ENCODE results near the gene ATPAF1.

Gene ATPAF1

DNA sequence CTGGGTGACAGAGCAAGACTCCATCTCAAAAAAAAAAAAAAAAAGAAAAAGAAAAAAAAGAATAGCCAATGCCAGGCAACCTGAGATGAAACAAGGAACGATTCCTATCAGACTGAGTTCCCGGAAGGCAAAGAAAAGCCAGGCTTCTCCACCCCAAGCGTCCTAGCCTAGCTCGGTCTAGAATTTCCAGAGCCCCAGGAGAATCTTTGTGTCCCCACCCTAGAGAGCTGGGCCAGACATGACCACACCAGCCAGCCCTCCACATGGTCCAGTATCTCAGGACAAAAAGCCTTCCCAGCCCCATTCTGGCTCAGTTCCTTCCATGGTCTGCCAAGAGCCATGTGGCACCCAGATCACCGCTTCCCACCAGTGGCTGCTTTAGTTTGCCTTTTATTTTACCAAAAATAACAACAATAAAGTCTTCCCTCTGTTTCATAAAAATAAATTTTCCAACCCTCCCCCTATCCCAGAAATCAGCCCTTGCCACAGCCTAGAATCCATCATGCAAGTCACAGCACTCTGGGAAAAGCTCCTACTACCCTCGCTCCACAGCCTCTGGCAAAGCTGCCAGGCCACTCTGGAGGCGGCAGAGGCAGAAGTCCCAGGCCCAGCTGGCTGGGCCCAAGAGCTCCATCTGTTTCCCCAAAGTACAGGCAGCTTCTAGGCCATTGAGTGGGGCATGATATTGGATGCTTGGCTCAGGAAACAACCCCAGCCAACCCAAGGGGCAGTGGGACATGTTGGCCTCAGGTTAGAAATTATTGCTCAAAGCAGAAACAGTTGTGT lies 60.6 kb downstream of the ATPAF1 start:
- Histone ChIP-seq H3K9me3 (ENCODE audit: low read length) (no peaks in the 10 kb centered on the region), H3K9me2 (ENCODE audit: low read depth, low read length) (no peaks in the 10 kb centered on the region), H4K20me1 (ENCODE audit: insufficient read depth, low read length) (no peaks in the 10 kb centered on the region), H3K4me2 (ENCODE audit: low read length) (no peak overlapping the region), H2AFZ (ENCODE audit: low read length) (no peak overlapping the region), H3K36me3 (ENCODE audit: insufficient read depth, low read length) (no peaks in the 10 kb centered on the region), H3K4me1 (ENCODE audit: insufficient read depth, low read length, severe bottlenecking) (peaks cover 17% of the 10 kb centered on the region), H3K79me2 (ENCODE audit: insufficient read depth, low read length) (no peaks in the 10 kb centered on the region), H3K4me3 (ENCODE audit: low read depth, low read length, poor library complexity, severe bottlenecking) (no peak overlapping the region), H3F3A (ENCODE audit: insufficient read depth, low read length) (no peaks in the 10 kb centered on the region), H3K9ac (ENCODE audit: low read length) (no peak overlapping the region), H3K27me3 (ENCODE audit: insufficient read depth, low read length) (no peaks in the 10 kb centered on the region), H3K27ac (ENCODE audit: low read depth, low read length, poor library complexity, severe bottlenecking) (no peak overlapping the region)
- TF ChIP-seq, protein P1, sequence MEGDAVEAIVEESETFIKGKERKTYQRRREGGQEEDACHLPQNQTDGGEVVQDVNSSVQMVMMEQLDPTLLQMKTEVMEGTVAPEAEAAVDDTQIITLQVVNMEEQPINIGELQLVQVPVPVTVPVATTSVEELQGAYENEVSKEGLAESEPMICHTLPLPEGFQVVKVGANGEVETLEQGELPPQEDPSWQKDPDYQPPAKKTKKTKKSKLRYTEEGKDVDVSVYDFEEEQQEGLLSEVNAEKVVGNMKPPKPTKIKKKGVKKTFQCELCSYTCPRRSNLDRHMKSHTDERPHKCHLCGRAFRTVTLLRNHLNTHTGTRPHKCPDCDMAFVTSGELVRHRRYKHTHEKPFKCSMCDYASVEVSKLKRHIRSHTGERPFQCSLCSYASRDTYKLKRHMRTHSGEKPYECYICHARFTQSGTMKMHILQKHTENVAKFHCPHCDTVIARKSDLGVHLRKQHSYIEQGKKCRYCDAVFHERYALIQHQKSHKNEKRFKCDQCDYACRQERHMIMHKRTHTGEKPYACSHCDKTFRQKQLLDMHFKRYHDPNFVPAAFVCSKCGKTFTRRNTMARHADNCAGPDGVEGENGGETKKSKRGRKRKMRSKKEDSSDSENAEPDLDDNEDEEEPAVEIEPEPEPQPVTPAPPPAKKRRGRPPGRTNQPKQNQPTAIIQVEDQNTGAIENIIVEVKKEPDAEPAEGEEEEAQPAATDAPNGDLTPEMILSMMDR (IDR thresholded peaks at IDR 0.05; ENCODE audit: low read length) = no peak
- no peak for TF ChIP-seq EZH2 (IDR thresholded peaks at IDR 0.05; ENCODE audit: borderline replicate concordance, low read length)

DNA sequence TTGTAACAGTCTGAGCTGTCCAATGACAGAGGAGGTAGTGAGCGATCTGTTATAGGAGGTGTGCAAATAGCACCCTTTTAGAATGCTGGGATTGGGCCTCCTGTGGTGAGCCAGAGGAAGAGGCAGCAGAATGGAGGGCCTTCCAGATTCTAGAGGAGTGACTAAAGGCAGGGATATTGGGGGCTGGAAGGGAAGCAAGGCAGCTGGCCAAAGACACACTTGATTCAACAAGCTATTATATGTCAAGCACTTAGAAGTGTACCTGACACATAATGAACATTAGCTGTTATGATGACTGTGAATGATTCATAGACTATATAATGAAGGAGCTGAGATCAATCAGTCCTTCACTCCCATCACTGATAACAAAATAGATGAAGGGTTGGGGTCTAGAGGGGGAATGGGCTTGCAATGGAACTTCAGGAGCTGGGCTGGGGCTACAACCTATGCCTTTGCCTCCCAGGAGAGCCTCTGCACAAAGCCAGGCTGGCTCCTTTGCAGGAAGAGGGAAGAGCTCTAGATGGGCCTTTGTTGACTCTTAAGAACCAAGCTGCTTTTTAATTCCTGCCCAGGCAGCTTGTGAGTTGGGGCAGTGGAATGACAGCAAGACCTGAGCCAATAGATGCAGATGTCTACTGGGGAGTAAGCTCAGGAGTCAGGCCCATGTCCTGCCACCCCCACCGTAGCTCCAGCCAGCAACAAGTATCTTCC lies 61.8 kb downstream of the ATPAF1 start:
- H3F3A ChIP-seq (ENCODE audit: insufficient read depth, low read length) = no peaks in the 10 kb centered on the region
- H3K9me3 ChIP-seq (ENCODE audit: low read length) = no peaks in the 10 kb centered on the region
- no peaks in the 10 kb centered on the region for H3K36me3 ChIP-seq (ENCODE audit: insufficient read depth, low read length)
- no peaks in the 10 kb centered on the region for H3K79me2 ChIP-seq (ENCODE audit: insufficient read depth, low read length)
- no peaks in the 10 kb centered on the region for H4K20me1 ChIP-seq (ENCODE audit: insufficient read depth, low read length)
- H3K4me3 ChIP-seq (ENCODE audit: low read depth, low read length, poor library complexity, severe bottlenecking) = no peak overlapping the region
- no peak overlapping the region for H2AFZ ChIP-seq (ENCODE audit: low read length)
- no peaks in the 10 kb centered on the region for H3K27me3 ChIP-seq (ENCODE audit: insufficient read depth, low read length)
- H3K27ac ChIP-seq (ENCODE audit: low read depth, low read length, poor library complexity, severe bottlenecking) = no peak overlapping the region
- TF ChIP-seq EZH2 (IDR thresholded peaks at IDR 0.05; ENCODE audit: borderline replicate concordance, low read length) = no peak
- TF ChIP-seq, protein P1 (IDR thresholded peaks at IDR 0.05; ENCODE audit: low read length) = no peak
- peaks cover 17% of the 10 kb centered on the region for H3K4me1 ChIP-seq (ENCODE audit: insufficient read depth, low read length, severe bottlenecking)
- H3K9me2 ChIP-seq (ENCODE audit: low read depth, low read length) = no peaks in the 10 kb centered on the region
- H3K9ac ChIP-seq (ENCODE audit: low read length) = no peak overlapping the region
- H3K4me2 ChIP-seq (ENCODE audit: low read length) = no peak overlapping the region

DNA sequence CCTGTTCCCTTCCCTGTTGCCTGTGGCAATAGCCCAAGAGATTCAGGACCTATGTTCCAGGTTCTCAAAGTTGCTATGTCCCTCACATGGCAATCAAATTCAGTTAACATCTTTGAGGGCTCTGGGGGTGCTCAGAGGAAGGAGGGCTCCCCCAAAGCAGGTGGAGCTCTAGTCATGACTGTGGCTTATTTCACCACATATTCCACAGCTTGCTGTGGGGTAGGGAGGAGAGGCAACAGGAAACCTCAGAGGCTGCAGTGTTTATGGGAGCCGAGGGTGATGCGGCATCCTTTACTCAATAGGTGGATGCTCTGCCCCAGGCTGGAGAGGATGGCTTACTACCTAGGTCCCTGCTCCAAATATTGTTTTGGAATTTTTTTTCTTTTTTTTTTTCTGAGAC lies 62.9 kb downstream of the ATPAF1 start:
- Histone ChIP-seq H3K27me3 (ENCODE audit: insufficient read depth, low read length) (no peaks in the 10 kb centered on the region), H3K9me3 (ENCODE audit: low read length) (no peaks in the 10 kb centered on the region), H3K36me3 (ENCODE audit: insufficient read depth, low read length) (no peaks in the 10 kb centered on the region), H3F3A (ENCODE audit: insufficient read depth, low read length) (no peaks in the 10 kb centered on the region), H3K9ac (ENCODE audit: low read length) (no peak overlapping the region), H2AFZ (ENCODE audit: low read length) (no peak overlapping the region), H3K4me2 (ENCODE audit: low read length) (no peak overlapping the region), H3K27ac (ENCODE audit: low read depth, low read length, poor library complexity, severe bottlenecking) (no peak overlapping the region), H3K9me2 (ENCODE audit: low read depth, low read length) (no peaks in the 10 kb centered on the region), H3K79me2 (ENCODE audit: insufficient read depth, low read length) (no peaks in the 10 kb centered on the region), H3K4me1 (ENCODE audit: insufficient read depth, low read length, severe bottlenecking) (peaks cover 17% of the 10 kb centered on the region), H3K4me3 (ENCODE audit: low read depth, low read length, poor library complexity, severe bottlenecking) (no peak overlapping the region), H4K20me1 (ENCODE audit: insufficient read depth, low read length) (no peaks in the 10 kb centered on the region)
- TF ChIP-seq EZH2 (IDR thresholded peaks at IDR 0.05; ENCODE audit: borderline replicate concordance, low read length) = no peak
- TF ChIP-seq, protein P1 (IDR thresholded peaks at IDR 0.05; ENCODE audit: low read length) = no peak
